Nephron (organoid): ENCODE measurements around the gene MAPKBP1.

Experiments
- H3K27ac Mint-ChIP-seq, 3 experiments: 2 replicates each; pipeline ENCODE4 v1.8.0; 2020; ENCODE audit warnings: mixed read lengths in 3 of 3, mild to moderate bottlenecking in 2 of 3, moderate library complexity in 1 of 3
- H3K27me3 Mint-ChIP-seq: 2 replicates; pipeline ENCODE4 v1.8.0; 2021; ENCODE audit warnings: low read depth, mild to moderate bottlenecking, moderate library complexity, mixed read lengths
- H3K36me3 Mint-ChIP-seq: 2 replicates; pipeline ENCODE4 v1.8.0; 2020; ENCODE audit warnings: low read depth, mixed read lengths
- H3K4me1 Mint-ChIP-seq: 2 replicates; pipeline ENCODE4 v1.8.0; 2020; ENCODE audit warnings: mixed read lengths
- H3K4me3 Mint-ChIP-seq, 3 experiments: 2 replicates each; pipeline ENCODE4 v1.8.0; 2020; ENCODE audit warnings: mild to moderate bottlenecking in 3 of 3, mixed read lengths in 3 of 3, moderate library complexity in 2 of 3
- H3K9me3 Mint-ChIP-seq: 2 replicates; pipeline ENCODE4 v1.8.0; 2020; ENCODE audit warnings: mixed read lengths
- TF ChIP-seq, protein P1 (sequence below), 3 experiments: fragments of 200-600 bp; sonication (generic); IDR thresholded peaks; one replicate each; pipeline ENCODE4 v1.5.0; 2021; ENCODE audit warnings: antibody characterized with exemption in 3 of 3; ENCODE audit not compliant: unreplicated experiment in 3 of 3

The MAPKBP1 gene

GRCh38 chr15:41851755-41852370 is 77.6 kb downstream of the MAPKBP1 start:
- H3K36me3 Mint-ChIP-seq, result peaks cover 14% of the 10 kb centered on the region
- TF ChIP-seq, protein P1, sequence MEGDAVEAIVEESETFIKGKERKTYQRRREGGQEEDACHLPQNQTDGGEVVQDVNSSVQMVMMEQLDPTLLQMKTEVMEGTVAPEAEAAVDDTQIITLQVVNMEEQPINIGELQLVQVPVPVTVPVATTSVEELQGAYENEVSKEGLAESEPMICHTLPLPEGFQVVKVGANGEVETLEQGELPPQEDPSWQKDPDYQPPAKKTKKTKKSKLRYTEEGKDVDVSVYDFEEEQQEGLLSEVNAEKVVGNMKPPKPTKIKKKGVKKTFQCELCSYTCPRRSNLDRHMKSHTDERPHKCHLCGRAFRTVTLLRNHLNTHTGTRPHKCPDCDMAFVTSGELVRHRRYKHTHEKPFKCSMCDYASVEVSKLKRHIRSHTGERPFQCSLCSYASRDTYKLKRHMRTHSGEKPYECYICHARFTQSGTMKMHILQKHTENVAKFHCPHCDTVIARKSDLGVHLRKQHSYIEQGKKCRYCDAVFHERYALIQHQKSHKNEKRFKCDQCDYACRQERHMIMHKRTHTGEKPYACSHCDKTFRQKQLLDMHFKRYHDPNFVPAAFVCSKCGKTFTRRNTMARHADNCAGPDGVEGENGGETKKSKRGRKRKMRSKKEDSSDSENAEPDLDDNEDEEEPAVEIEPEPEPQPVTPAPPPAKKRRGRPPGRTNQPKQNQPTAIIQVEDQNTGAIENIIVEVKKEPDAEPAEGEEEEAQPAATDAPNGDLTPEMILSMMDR (IDR thresholded peaks at IDR 0.05; ENCODE audit: unreplicated experiment in 3 of 3), result no peak
- no peaks in the 10 kb centered on the region for H3K9me3 Mint-ChIP-seq
- peaks cover 4% of the 10 kb centered on the region for H3K27me3 Mint-ChIP-seq
- H3K4me3 Mint-ChIP-seq, result no peak overlapping the region
- H3K27ac Mint-ChIP-seq, result no peak overlapping the region
- peaks cover 22% of the 10 kb centered on the region for H3K4me1 Mint-ChIP-seq

DNA sequence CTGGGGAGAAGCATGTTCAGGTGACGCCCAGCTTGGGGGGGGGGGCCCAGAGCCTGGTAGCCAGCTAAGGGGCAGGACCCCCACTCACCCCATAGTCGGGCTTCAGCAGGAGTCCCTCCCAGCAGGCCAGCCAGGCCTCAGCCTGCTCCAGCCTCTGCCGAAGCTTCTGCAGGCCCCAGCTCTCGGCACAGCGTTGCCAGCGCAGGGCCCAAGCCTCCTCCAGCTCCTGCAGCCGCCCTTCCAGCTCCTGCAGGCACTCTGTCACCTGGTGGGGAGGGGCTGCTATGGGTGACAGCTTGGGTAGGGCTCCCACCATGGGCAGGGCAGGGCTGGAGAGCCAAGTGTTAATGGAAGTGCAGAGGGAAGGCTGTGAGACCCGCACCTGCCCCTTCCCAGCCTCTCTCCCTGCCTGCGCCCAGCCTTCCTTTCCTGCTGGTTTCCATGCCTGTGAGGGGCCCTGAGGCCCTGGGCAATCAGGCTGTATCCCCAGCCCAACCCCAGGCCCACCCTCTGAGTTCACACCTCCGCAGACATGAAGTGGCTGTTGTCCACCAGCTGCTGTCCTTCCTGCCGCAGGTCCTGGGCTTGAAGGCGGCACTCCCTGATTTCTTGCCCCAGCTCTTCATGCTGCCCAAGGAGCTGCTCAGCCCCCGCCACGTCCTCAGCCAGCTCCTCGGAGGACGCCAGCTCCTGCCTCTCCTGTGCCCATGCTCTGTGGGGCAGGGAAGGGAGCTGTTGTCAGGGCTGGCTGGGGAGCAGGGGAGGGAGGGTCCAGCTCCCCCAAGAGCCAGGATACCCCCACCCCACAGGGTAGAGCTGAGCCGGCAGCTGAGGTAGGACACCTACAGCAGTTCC is 78.7 kb downstream of the MAPKBP1 start:
- Mint-ChIP-seq H3K27ac (no peak overlapping the region), H3K36me3 (peaks cover 7% of the 10 kb centered on the region), H3K27me3 (peaks cover 4% of the 10 kb centered on the region), H3K4me1 (peaks cover 22% of the 10 kb centered on the region), H3K4me3 (no peak overlapping the region), H3K9me3 (no peaks in the 10 kb centered on the region)
- TF ChIP-seq, protein P1 (IDR thresholded peaks at IDR 0.05; ENCODE audit: unreplicated experiment in 3 of 3), result no peak

GRCh38 chr15:41853831-41854230 is 79.5 kb downstream of the MAPKBP1 start:
- no peak overlapping the region for H3K27ac Mint-ChIP-seq
- H3K36me3 Mint-ChIP-seq, result no peaks in the 10 kb centered on the region
- H3K4me3 Mint-ChIP-seq, result no peak overlapping the region
- TF ChIP-seq, protein P1 (IDR thresholded peaks at IDR 0.05; ENCODE audit: unreplicated experiment in 3 of 3), result no peak
- peaks cover 4% of the 10 kb centered on the region for H3K27me3 Mint-ChIP-seq
- no peaks in the 10 kb centered on the region for H3K9me3 Mint-ChIP-seq
- peaks cover 16% of the 10 kb centered on the region for H3K4me1 Mint-ChIP-seq

DNA sequence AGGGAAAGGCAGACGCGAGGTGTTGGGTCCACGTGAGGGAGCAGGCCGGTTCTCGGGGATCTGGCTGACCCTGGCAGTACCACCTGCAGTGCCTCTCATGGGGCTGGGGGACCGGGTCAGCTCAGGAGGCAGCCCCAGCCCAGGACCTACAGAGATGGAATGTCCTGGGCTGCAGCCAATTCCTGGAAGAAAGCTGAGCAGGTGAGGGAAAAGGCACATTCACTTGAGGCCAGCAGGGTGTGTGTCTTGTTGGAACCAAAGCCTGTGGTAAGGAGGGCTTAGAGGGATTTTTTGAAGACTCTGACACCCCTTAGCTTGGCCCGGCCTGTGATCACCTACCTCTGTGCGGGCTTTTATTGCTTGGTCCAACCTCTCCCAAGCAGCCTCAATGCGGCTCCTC is 80.2 kb downstream of the MAPKBP1 start:
- Mint-ChIP-seq H3K27ac (no peak overlapping the region), H3K9me3 (no peaks in the 10 kb centered on the region), H3K4me1 (peaks cover 16% of the 10 kb centered on the region), H3K27me3 (peaks cover 4% of the 10 kb centered on the region), H3K4me3 (no peak overlapping the region), H3K36me3 (no peaks in the 10 kb centered on the region)
- TF ChIP-seq, protein P1 (IDR thresholded peaks at IDR 0.05; ENCODE audit: unreplicated experiment in 3 of 3), result no peak

DNA sequence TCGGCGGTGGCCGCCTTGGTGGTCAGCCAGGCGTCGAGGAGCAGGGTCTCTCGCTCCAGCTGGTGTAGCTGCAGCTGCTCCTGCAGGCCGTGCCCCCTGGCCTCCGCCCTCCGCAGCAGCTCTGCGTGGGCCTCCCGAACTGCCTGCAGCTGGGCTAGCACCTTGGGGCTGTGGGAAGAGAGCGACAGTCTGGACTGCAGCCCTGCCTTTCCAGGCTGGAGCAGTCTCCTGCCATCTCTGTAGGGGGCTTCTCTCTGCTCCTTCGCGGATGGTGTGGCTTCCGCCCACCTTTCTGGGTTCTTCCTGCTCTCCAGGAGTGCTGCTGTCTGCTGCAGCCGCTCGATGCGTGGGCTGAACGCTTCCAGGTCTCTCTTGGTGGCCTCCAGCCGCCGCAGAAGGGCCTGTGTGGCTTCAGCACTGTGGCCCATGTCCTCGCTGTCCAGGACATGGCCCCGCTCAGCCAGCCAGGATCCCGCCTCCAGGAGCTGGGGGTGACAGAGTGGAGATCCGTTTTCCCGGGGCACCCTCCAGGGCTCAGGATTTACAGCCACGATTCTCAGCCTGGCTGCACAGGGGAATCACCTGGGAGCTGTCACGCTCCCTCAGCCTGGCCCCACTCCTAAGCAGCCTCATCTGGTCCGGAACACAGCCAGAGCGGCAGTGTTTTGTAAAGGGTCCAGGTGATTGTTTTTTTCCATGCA is 81.1 kb downstream of the MAPKBP1 start:
- Mint-ChIP-seq H3K4me3 (peak overlapping the region in 2 of 3 experiments; percentile 47 to 49), H3K36me3 (no peaks in the 10 kb centered on the region), H3K27me3 (peaks cover 4% of the 10 kb centered on the region), H3K27ac (peak overlapping the region; percentile 39 to 72 (median 64)), H3K9me3 (no peaks in the 10 kb centered on the region), H3K4me1 (peaks cover 16% of the 10 kb centered on the region)
- TF ChIP-seq, protein P1 (IDR thresholded peaks at IDR 0.05; ENCODE audit: unreplicated experiment in 3 of 3), result no peak
